Endothelial cell of umbilical vein (primary cell): ENCODE data around the gene CHEK2.

Source experiments
- CTCF ChIP-seq, 2 donors: IDR thresholded peaks; 1 replicate in 1 of 2; 2 replicates in 1 of 2; pipeline ENCODE4 v1.5.1; 2011; ENCODE audit warnings: low read length in 2 of 2, mild to moderate bottlenecking in 2 of 2, moderate library complexity in 2 of 2, control low read depth in 1 of 2, inconsistent platforms in 1 of 2, low read depth in 1 of 2; ENCODE audit not compliant: insufficient read depth in 1 of 2; ENCODE audit errors: extremely low read depth in 1 of 2
- EZH2 ChIP-seq: IDR thresholded peaks from 2 replicates; pipeline ENCODE4 v1.6.1; 2012; ENCODE audit warnings: borderline replicate concordance, low read depth, mild to moderate bottlenecking, moderate library complexity, low read length, inconsistent platforms; ENCODE audit not compliant: severe bottlenecking
- FOS ChIP-seq: IDR thresholded peaks from 2 replicates; pipeline ENCODE4 v1.6.1; 2011; ENCODE audit warnings: mild to moderate bottlenecking, low read length, moderate library complexity, borderline replicate concordance; ENCODE audit not compliant: insufficient read depth
- JUN ChIP-seq: IDR thresholded peaks from 2 replicates; pipeline ENCODE4 v1.6.1; 2011; ENCODE audit warnings: borderline replicate concordance, low read depth; ENCODE audit not compliant: insufficient read length, insufficient read depth
- MYC ChIP-seq: IDR thresholded peaks from one replicate; pipeline ENCODE4 v1.6.1; 2011; ENCODE audit warnings: mild to moderate bottlenecking, low read depth, low read length
- POLR2A ChIP-seq: IDR thresholded peaks from 2 replicates; pipeline ENCODE4 v1.6.1; 2012; ENCODE audit warnings: low read depth, mild to moderate bottlenecking, control low read depth, low read length
- POLR2AphosphoS5 ChIP-seq: IDR thresholded peaks from 2 replicates; pipeline ENCODE4 v1.6.1; 2012; ENCODE audit warnings: low read depth, mild to moderate bottlenecking, control low read depth, low read length, moderate library complexity; ENCODE audit not compliant: insufficient read depth

GRCh38 chr22:28656181-28656580, 85.4 kb downstream of the CHEK2 start:
- TF ChIP-seq POLR2AphosphoS5 (no peak), CTCF (IDR thresholded peaks at IDR 0.05; ENCODE audit: extremely low read depth in 1 of 2, insufficient read depth in 1 of 2, low read depth in 1 of 2, low read length in 2 of 2) (no peak), POLR2A (no peak), JUN (no peak), EZH2 (no peak), FOS (no peak), MYC (no peak)
